HEK293T (cell line): ENCODE measurements around the gene GTF3C5.

Experiments
- FOXK2 ChIP-seq: fragments of 450-650 bp; IDR thresholded peaks from 2 replicates; pipeline ENCODE4 v1.6.1; 2016; ENCODE audit warnings: mild to moderate bottlenecking
- SP1 ChIP-seq: fragments of 450-650 bp; IDR thresholded peaks from 2 replicates; pipeline ENCODE4 v1.6.1; 2017
- SUZ12 ChIP-seq: fragments of 450-650 bp; IDR thresholded peaks from 2 replicates; pipeline ENCODE4 v1.6.1; 2016; ENCODE audit warnings: mild to moderate bottlenecking
- ZNF384 ChIP-seq: fragments of 450-650 bp; IDR thresholded peaks from 2 replicates; pipeline ENCODE4 v1.6.1; 2016

GRCh38 chr9:133099726-133100505 lies 69.1 kb downstream of the GTF3C5 start:
- TF ChIP-seq SP1 (no peak), ZNF384 (no peak), SUZ12 (no peak), FOXK2 (no peak)
